Cardiac muscle cell (in vitro differentiated cells and primary cell): Measurements from ENCODE around the gene NAT8L. TPM values are rescaled to one million over a fixed set of nuclear protein-coding genes. Genes with fewer than 3 reads are reported as not detected.

ENCODE experiments used
- DNase-seq, 2 donors: peaks; one replicate each; pipeline versions ENCODE4 v3.0.0 to v3.0.0-alpha.2; 2010 to 2017; ENCODE audit warnings: low read depth in 1 of 2, low spot score in 1 of 2
- H3K27ac ChIP-seq: fragments of 200-600 bp; sonication (generic); 2 replicates; pipeline ENCODE4 v1.5.1; 2016
- H3K27me3 ChIP-seq: fragments of 200-600 bp; sonication (generic); 2 replicates; pipeline ENCODE4 v1.6.0; 2016; ENCODE audit warnings: control low read depth
- H3K36me3 ChIP-seq: fragments of 200-600 bp; sonication (generic); 2 replicates; pipeline ENCODE4 v1.5.1; 2016; ENCODE audit warnings: control low read depth
- H3K4me1 ChIP-seq: fragments of 200-600 bp; sonication (generic); 2 replicates; pipeline ENCODE4 v1.8.1; 2017; ENCODE audit warnings: low read depth, mild to moderate bottlenecking, mixed run types
- H3K4me3 ChIP-seq: fragments of 200-600 bp; sonication (generic); 2 replicates; pipeline ENCODE4 v1.5.1; 2016; ENCODE audit warnings: mild to moderate bottlenecking
- H3K9me3 ChIP-seq: fragments of 200-600 bp; sonication (generic); 2 replicates; pipeline ENCODE4 v1.5.1; 2017; ENCODE audit warnings: low read depth, mild to moderate bottlenecking, control low read depth
- polyA plus RNA-seq: library from polyadenylated mRNA; unstranded; fragments of >200 nt; fragmentation: Nextera tagmentation; extraction: Ambion mirVana; gene quantifications from 2 replicates; pipeline ENCODE4 v1.2.1, GENCODE V29; 2016
- total RNA-seq: library from RNA; depleted of rRNA; stranded (reverse); fragments of >200 nt; gene quantifications from 2 replicates; pipeline ENCODE4 v1.2.3, GENCODE V29; 2016
- TF ChIP-seq, protein P1 (sequence below): IDR thresholded peaks from 2 replicates; pipeline ENCODE4 v1.5.1; 2012; ENCODE audit warnings: low read depth, mild to moderate bottlenecking, low read length

The NAT8L gene
- total and polyA plus RNA-seq, 2 experiments from 2014 or later, result 5.5 to 20.9 TPM

DNA sequence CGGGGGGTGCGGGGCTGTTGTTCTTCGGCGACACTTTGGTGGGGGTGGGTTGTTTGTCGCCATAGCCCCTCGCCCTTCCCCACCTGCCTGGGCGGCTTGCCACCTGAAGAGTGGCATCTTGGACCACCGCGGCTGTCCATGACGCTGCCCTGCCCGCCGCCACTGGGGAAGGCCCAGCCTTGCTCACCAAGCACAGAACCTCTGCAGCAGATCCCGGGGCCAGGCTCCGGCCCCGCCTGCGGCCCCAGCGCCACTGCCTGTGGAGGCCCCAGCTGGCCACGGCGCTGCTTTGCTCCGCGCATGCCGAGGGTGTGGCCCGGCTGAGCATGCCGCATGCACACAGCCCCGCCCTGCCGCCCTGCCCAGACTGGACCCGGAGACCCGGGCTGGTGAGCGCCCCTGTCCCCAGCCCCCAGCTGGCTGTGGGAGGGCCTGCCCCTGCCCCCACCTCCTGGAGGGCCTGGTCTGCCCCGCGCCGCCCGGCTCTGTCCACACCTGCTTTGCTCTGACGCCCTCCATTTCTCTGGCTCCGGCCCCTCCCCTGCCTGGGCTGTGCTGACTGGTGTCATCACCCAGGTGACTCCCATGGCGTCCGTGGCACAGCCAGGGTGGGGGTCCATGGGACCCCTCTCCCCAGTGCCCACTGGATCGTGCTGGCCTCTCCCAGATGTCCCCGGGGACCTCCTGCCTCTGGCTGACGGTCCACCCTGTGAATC is 5.3 kb downstream of the NAT8L start:
- H3K27ac ChIP-seq, result no peak overlapping the region
- TF ChIP-seq, protein P1, sequence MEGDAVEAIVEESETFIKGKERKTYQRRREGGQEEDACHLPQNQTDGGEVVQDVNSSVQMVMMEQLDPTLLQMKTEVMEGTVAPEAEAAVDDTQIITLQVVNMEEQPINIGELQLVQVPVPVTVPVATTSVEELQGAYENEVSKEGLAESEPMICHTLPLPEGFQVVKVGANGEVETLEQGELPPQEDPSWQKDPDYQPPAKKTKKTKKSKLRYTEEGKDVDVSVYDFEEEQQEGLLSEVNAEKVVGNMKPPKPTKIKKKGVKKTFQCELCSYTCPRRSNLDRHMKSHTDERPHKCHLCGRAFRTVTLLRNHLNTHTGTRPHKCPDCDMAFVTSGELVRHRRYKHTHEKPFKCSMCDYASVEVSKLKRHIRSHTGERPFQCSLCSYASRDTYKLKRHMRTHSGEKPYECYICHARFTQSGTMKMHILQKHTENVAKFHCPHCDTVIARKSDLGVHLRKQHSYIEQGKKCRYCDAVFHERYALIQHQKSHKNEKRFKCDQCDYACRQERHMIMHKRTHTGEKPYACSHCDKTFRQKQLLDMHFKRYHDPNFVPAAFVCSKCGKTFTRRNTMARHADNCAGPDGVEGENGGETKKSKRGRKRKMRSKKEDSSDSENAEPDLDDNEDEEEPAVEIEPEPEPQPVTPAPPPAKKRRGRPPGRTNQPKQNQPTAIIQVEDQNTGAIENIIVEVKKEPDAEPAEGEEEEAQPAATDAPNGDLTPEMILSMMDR, result no peak
- no peaks in the 10 kb centered on the region for H3K9me3 ChIP-seq
- peaks cover 4% of the 10 kb centered on the region for H3K4me1 ChIP-seq
- no peak for DNase-seq
- H3K36me3 ChIP-seq, result no peaks in the 10 kb centered on the region
- H3K27me3 ChIP-seq, result peaks cover 3% of the 10 kb centered on the region
- no peak overlapping the region for H3K4me3 ChIP-seq

DNA sequence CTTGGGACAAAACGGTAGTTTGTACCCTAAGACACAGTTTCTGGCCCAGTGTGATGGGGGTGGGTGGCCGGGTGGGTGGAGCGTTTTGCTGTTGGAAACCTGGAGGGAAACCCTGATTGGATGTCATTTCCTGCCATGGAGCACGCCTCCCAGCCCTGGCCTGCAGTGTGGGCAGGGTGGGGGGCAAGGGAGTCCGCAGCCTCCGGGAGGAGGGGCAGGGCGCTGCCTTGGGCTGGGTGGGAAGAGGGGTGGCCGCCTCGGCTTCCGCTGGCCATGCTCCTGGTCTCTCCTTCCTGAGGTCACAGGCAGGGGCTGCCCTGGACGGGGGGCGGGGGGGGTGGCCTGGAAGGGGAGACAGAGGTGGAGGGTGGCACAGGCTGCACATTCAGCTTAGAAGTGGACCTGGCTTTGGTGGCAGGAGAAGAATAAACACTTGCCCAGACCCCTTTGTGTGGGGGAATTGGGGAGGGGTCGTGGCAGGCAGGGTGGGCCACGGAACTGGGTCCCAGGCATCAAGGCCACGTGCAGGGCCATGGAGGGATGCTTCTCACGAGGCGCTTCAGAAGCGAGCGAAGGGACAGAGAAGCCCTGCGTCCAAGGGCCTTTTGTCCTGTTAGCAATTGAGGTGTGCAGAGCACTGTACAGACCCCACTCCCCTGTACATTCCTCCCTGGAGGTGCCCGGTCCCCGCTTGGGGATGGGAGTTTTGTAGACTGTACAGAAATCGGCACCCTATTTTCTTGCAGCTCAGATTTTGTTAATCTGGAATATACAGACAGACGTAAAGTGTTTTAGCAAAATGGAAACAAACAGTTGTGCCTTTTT is 6.2 kb downstream of the NAT8L start:
- H3K4me1 ChIP-seq, result peaks cover 2% of the 10 kb centered on the region
- TF ChIP-seq, protein P1, result no peak
- no peaks in the 10 kb centered on the region for H3K27me3 ChIP-seq
- H3K36me3 ChIP-seq, result no peaks in the 10 kb centered on the region
- DNase-seq, result no peak
- H3K27ac ChIP-seq, result no peak overlapping the region
- H3K4me3 ChIP-seq, result no peak overlapping the region
- H3K9me3 ChIP-seq, result no peaks in the 10 kb centered on the region

DNA sequence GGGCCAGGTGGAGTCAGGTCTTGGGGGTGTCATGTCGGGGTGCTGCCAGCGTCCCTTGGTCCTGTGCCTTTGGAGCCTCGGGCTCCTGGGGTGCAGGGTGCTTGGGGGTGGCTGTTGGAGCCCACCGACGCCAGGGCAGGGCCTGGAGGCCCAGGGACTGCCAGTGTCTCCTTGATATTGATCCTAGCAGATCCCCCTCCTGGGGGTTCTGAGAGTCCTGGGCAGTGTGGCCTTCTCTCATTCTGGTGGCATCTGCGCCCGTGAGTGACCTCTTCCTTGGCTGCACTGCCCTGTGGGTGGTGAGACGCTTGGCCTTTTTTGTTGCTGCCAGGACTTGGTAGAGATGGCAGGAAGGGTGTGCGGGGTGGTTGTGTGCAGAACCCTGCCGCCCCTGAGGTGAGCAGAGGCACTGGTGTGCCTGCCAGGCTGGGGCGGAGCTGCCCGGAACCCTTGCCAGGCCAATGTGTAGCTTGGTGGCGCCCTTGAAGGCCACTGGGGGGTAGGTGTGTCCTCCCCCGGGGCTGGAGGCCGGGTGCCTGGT is 7.0 kb downstream of the NAT8L start:
- TF ChIP-seq, protein P1, result no peak
- H3K27me3 ChIP-seq, result no peaks in the 10 kb centered on the region
- DNase-seq, result no peak
- H3K9me3 ChIP-seq, result no peaks in the 10 kb centered on the region
- H3K4me3 ChIP-seq, result no peak overlapping the region
- H3K27ac ChIP-seq, result no peak overlapping the region
- no peaks in the 10 kb centered on the region for H3K36me3 ChIP-seq
- H3K4me1 ChIP-seq, result no peaks in the 10 kb centered on the region

- TF ChIP-seq, protein P1, result no peak
- H3K9me3 ChIP-seq, result no peaks in the 10 kb centered on the region
- H3K36me3 ChIP-seq, result no peaks in the 10 kb centered on the region
- H3K27me3 ChIP-seq, result no peaks in the 10 kb centered on the region
- peaks cover 4% of the 10 kb centered on the region for H3K4me1 ChIP-seq
- no peak for DNase-seq
- no peak overlapping the region for H3K4me3 ChIP-seq
- H3K27ac ChIP-seq, result no peak overlapping the region
Observed at GRCh38 chr4:2066571-2067445, 7.7 kb downstream of the NAT8L start.

DNA sequence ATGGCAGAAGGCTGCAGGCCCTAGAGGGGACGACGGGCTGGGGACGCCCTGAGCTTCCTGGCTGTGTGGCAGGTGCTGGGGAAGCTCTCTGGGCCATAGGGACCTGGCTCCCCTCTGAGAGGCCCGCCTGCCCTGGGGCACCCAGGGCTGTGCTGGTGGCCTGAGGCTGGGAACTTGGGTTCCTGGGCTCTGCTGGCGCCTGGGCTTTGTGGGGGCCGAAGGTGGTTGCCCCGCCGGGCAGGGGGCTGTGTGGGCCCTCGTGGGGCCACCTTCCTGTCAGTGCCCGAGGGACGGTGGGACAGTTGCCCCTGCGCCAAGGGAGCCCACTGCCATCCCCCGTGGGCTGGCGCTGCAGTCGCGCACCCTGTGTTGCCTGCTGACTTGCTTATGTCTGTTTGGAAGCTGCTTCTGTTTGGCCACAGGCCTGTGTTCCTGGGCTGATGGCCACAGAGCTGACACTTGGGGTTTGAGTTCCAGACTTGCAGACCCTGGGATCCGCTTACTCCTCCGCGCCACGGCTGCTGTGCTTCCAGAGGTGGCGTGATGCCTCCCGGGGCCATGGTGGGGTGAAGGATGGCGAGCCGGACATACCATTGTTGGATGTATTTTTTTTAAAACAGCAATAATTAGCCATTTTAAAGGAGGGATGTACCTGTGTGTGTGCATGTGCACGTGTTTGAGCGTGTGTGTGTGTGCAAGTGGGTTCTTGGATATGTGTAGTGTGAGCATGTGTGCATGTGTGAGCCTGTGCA is 8.5 kb downstream of the NAT8L start:
- TF ChIP-seq, protein P1, result no peak
- H3K27ac ChIP-seq, result no peak overlapping the region
- H3K27me3 ChIP-seq, result no peaks in the 10 kb centered on the region
- no peaks in the 10 kb centered on the region for H3K9me3 ChIP-seq
- peaks cover 11% of the 10 kb centered on the region for H3K4me1 ChIP-seq
- no peaks in the 10 kb centered on the region for H3K36me3 ChIP-seq
- no peak for DNase-seq
- H3K4me3 ChIP-seq, result no peak overlapping the region
